ENCODE results near the gene RETREG3.
"Not testable (repeated sequence)": the region's sequence is repeated elsewhere in the genome, so short reads cannot be mapped to it uniquely, and the experiment has no call there.

The RETREG3 gene

GRCh38 chr17:42543190-42544079, 65.7 kb downstream of the RETREG3 start:
- no peak for DNase-seq
- Histone ChIP-seq H3K36me3 (peaks cover 15% of the 10 kb centered on the region), H3K4me3 (ENCODE audit: low read depth, low read length) (no peak overlapping the region), H3K27me3 (no peaks in the 10 kb centered on the region), H3K9me3 (no peaks in the 10 kb centered on the region), H3K4me1 (no peaks in the 10 kb centered on the region)
- TF ChIP-seq CTCF (IDR thresholded peaks at IDR 0.05; ENCODE audit: low read depth, low read length), result no peak

- DNase-seq, result no peak
- TF ChIP-seq CTCF (IDR thresholded peaks at IDR 0.05; ENCODE audit: low read depth, low read length), result no peak
- Histone ChIP-seq H3K4me3 (ENCODE audit: low read depth, low read length) (no peak overlapping the region), H3K9me3 (no peaks in the 10 kb centered on the region), H3K36me3 (peaks cover 19% of the 10 kb centered on the region), H3K4me1 (no peaks in the 10 kb centered on the region), H3K27me3 (no peaks in the 10 kb centered on the region)
These were observed 67.9 kb downstream of the RETREG3 start for GRCh38 chr17:42541041-42541833.

GRCh38 chr17:42540558-42540957, 68.6 kb downstream of the RETREG3 start:
- not testable (repeated sequence) for H3K4me3 ChIP-seq (ENCODE audit: low read depth, low read length); DNase-seq; H3K4me1 ChIP-seq; H3K27me3 ChIP-seq; H3K9me3 ChIP-seq
- peaks cover 19% of the 10 kb centered on the region for H3K36me3 ChIP-seq

- no peaks in the 10 kb centered on the region for H3K9me3 ChIP-seq
- no peaks in the 10 kb centered on the region for H3K27me3 ChIP-seq
- no peak overlapping the region for H3K4me3 ChIP-seq (ENCODE audit: low read depth, low read length)
- no peak for TF ChIP-seq CTCF (IDR thresholded peaks at IDR 0.05; ENCODE audit: low read depth, low read length)
- no peak for DNase-seq
- H3K36me3 ChIP-seq, result peaks cover 14% of the 10 kb centered on the region
- peaks cover 8% of the 10 kb centered on the region for H3K4me1 ChIP-seq
These were observed 70.7 kb downstream of the RETREG3 start for GRCh38 chr17:42538482-42538881.

- H3K36me3 ChIP-seq, result peaks cover 14% of the 10 kb centered on the region
- no peaks in the 10 kb centered on the region for H3K9me3 ChIP-seq
- no peak for TF ChIP-seq CTCF (IDR thresholded peaks at IDR 0.05; ENCODE audit: low read depth, low read length)
- no peak for DNase-seq
- no peak overlapping the region for H3K4me3 ChIP-seq (ENCODE audit: low read depth, low read length)
- H3K4me1 ChIP-seq, result peaks cover 8% of the 10 kb centered on the region
- no peaks in the 10 kb centered on the region for H3K27me3 ChIP-seq
These were observed 71.2 kb downstream of the RETREG3 start for GRCh38 chr17:42537826-42538451.

- no peaks in the 10 kb centered on the region for H3K27me3 ChIP-seq
- no peak for DNase-seq
- H3K4me1 ChIP-seq, result peaks cover 8% of the 10 kb centered on the region
- no peaks in the 10 kb centered on the region for H3K9me3 ChIP-seq
- peaks cover 14% of the 10 kb centered on the region for H3K36me3 ChIP-seq
- TF ChIP-seq CTCF (IDR thresholded peaks at IDR 0.05; ENCODE audit: low read depth, low read length), result no peak
- peak overlapping the region; percentile 78 for H3K4me3 ChIP-seq (ENCODE audit: low read depth, low read length)
These were observed 71.9 kb downstream of the RETREG3 start for GRCh38 chr17:42537156-42537805.

Measured in BE2C (cell line).